ENCODE measurements around the gene TOLLIP.

DNA sequence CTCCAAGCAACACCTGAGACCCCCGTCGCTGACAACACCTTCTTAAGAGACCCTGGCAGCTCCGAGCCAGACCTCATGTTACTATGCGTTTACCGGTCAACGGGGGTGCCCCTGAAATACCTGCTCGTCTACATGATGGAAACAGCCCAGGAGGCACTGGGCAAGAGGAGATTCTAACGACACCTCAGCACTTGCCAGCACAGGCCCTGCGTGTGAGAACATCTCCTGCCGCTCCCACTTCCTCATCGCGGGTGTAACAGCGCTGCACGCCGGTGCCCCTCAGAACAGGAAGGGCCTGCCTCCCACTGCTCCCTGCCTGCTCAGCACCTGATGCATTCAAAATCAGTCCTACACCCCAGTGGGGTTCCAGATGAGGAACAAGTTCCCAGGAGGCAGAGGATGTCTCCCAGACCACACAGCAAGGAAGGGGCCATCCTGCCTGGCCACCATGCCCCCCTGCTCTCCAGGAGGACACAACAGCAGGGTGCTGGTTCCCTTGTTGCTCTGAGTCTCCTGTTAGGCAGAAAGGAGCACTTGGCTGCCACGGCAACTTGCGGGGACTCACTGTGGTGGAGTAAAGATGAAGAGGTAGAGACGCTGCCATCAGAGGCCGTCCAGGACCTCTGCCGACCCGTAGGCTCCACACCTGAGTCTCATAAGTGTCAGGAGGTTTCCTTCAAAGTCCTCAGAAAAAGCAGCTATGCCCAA lies 2.1 kb downstream of the TOLLIP start:
- TF ChIP-seq, protein P1, sequence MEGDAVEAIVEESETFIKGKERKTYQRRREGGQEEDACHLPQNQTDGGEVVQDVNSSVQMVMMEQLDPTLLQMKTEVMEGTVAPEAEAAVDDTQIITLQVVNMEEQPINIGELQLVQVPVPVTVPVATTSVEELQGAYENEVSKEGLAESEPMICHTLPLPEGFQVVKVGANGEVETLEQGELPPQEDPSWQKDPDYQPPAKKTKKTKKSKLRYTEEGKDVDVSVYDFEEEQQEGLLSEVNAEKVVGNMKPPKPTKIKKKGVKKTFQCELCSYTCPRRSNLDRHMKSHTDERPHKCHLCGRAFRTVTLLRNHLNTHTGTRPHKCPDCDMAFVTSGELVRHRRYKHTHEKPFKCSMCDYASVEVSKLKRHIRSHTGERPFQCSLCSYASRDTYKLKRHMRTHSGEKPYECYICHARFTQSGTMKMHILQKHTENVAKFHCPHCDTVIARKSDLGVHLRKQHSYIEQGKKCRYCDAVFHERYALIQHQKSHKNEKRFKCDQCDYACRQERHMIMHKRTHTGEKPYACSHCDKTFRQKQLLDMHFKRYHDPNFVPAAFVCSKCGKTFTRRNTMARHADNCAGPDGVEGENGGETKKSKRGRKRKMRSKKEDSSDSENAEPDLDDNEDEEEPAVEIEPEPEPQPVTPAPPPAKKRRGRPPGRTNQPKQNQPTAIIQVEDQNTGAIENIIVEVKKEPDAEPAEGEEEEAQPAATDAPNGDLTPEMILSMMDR (IDR thresholded peaks at IDR 0.05), result no peak
- TF ChIP-seq POLR2AphosphoS5 (IDR thresholded peaks at IDR 0.05), result peak; percentile 67
